RWPE2 (cell line): ENCODE data around the gene MYOC.
"Not testable (repeated sequence)": the region's sequence is repeated elsewhere in the genome, so short reads cannot be mapped to it uniquely, and the experiment has no call there.

Source experiments
- ATAC-seq: fragments of 200-7000 bp; cut with Tn5 transposase; 3 replicates; pipeline ENCODE4 v1.9.1; 2021; ENCODE audit warnings: low read depth
- DNase-seq: peaks from one replicate; pipeline ENCODE4 v3.0.0-alpha.2; 2020; ENCODE audit warnings: low spot score
- H3K27ac ChIP-seq: fragments of 450-650 bp; 2 replicates; pipeline ENCODE4 v1.5.1; 2017; ENCODE audit warnings: mild to moderate bottlenecking; ENCODE audit not compliant: poor library complexity, severe bottlenecking
- H3K27me3 ChIP-seq: fragments of 250-450 bp; sonication (Bioruptor Pico); 2 replicates; pipeline ENCODE4 v1.5.1; 2021; ENCODE audit warnings: mild to moderate bottlenecking, moderate library complexity; ENCODE audit not compliant: insufficient read depth, poor library complexity, severe bottlenecking
- H3K36me3 ChIP-seq: fragments of 250-450 bp; sonication (Bioruptor Pico); 2 replicates; pipeline ENCODE4 v1.5.1; 2020; ENCODE audit warnings: low read depth, mild to moderate bottlenecking, moderate library complexity
- H3K4me1 ChIP-seq: fragments of 250-450 bp; sonication (Bioruptor Pico); 2 replicates; pipeline ENCODE4 v1.5.1; 2021; ENCODE audit warnings: mild to moderate bottlenecking, moderate library complexity; ENCODE audit not compliant: insufficient read depth, poor library complexity, severe bottlenecking
- H3K4me3 ChIP-seq: fragments of 250-450 bp; sonication (Bioruptor Pico); 2 replicates; pipeline ENCODE4 v1.5.1; 2021; ENCODE audit warnings: mild to moderate bottlenecking, moderate library complexity; ENCODE audit not compliant: severe bottlenecking
- H3K9me3 ChIP-seq: fragments of 250-450 bp; sonication (Bioruptor Pico); 2 replicates; pipeline ENCODE4 v1.5.1; 2021; ENCODE audit warnings: mild to moderate bottlenecking, moderate library complexity; ENCODE audit not compliant: severe bottlenecking
- TF ChIP-seq, protein P1 (sequence below): fragments of 450-650 bp; IDR thresholded peaks from one replicate; pipeline ENCODE4 v1.5.1; 2017; ENCODE audit warnings: mild to moderate bottlenecking, moderate library complexity; ENCODE audit not compliant: poor library complexity, severe bottlenecking

MYOC gene

DNA sequence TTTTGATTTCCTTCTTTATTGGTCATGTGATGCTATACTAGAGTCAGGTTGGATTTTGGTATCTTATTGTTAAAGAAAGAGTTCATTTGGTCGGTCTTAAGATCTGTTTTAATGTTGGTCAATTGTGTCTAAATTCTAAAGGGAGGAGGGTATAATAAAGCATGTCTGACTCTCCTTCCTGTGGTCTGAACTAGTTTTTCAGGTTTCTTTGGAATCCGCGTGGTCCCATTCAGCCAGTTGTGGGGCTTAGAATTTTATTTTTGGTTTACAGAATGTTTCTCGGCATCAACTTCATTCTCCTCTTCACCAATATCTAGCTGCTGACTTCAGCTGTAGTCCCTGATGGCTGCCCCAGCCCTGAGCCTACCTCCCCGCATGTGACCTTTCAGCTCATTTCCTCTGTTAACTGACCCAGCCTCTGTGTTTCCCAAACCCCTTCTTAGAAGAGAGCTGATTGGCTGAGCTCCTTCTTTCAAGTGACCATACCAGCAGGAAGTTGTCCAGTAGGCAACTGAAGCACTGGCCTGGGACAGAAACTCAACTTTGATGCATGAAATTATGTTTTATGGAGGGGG, 8.7 kb upstream of the MYOC start:
- ATAC-seq = no peak
- H3K27me3 ChIP-seq = no peaks in the 10 kb centered on the region
- no peaks in the 10 kb centered on the region for H3K4me1 ChIP-seq
- no peaks in the 10 kb centered on the region for H3K9me3 ChIP-seq
- TF ChIP-seq, protein P1, sequence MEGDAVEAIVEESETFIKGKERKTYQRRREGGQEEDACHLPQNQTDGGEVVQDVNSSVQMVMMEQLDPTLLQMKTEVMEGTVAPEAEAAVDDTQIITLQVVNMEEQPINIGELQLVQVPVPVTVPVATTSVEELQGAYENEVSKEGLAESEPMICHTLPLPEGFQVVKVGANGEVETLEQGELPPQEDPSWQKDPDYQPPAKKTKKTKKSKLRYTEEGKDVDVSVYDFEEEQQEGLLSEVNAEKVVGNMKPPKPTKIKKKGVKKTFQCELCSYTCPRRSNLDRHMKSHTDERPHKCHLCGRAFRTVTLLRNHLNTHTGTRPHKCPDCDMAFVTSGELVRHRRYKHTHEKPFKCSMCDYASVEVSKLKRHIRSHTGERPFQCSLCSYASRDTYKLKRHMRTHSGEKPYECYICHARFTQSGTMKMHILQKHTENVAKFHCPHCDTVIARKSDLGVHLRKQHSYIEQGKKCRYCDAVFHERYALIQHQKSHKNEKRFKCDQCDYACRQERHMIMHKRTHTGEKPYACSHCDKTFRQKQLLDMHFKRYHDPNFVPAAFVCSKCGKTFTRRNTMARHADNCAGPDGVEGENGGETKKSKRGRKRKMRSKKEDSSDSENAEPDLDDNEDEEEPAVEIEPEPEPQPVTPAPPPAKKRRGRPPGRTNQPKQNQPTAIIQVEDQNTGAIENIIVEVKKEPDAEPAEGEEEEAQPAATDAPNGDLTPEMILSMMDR = no peak
- no peak for DNase-seq
- no peak overlapping the region for H3K4me3 ChIP-seq
- no peaks in the 10 kb centered on the region for H3K36me3 ChIP-seq
- no peak overlapping the region for H3K27ac ChIP-seq

DNA sequence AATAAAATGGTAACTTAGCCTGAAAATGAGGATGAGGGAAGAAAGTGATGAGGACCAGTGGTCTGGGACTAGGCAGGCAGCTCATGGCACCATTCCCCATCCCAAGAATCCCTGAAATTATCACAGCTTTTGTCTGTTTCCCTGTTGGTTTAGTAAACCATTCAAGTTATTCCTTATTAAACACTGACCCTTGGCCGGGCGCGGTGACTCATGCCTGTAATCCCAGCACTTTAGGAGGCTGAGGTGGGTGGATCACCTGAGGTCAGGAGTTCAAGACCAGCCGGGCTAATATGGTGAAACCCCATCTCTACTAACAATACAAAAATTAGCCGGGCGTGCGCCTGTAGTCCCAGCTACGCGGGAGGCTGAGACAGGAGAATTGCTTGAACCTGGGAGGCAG, 3.7 kb upstream of the MYOC start:
- H3K36me3 ChIP-seq, ATAC-seq, H3K4me3 ChIP-seq, H3K27ac ChIP-seq, DNase-seq, H3K27me3 ChIP-seq, H3K9me3 ChIP-seq, H3K4me1 ChIP-seq: not testable (repeated sequence)

DNA sequence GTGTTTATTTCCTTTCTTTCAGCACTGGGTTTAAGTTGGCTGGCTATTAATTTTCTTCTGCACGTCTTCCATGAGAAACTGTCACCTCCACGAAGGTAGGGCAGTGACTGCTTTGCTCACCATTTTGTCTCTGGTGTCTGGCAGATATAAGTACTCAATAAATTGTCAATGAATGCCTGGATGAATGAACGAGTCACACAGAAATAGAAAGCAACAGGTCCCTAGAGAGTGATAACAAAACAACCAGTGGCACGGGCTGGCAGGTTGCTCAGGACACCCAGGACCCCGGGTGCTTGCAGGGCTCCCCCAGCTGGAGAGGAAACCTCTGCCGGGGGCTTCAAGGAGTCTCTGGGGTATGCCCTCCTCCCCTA, 3.2 kb upstream of the MYOC start:
- H3K4me3 ChIP-seq = no peak overlapping the region
- H3K27ac ChIP-seq = no peak overlapping the region
- TF ChIP-seq, protein P1 = no peak
- H3K36me3 ChIP-seq = no peaks in the 10 kb centered on the region
- no peaks in the 10 kb centered on the region for H3K4me1 ChIP-seq
- DNase-seq (no peak), ATAC-seq (no peak)
- H3K9me3 ChIP-seq = no peaks in the 10 kb centered on the region
- H3K27me3 ChIP-seq = no peaks in the 10 kb centered on the region

DNA sequence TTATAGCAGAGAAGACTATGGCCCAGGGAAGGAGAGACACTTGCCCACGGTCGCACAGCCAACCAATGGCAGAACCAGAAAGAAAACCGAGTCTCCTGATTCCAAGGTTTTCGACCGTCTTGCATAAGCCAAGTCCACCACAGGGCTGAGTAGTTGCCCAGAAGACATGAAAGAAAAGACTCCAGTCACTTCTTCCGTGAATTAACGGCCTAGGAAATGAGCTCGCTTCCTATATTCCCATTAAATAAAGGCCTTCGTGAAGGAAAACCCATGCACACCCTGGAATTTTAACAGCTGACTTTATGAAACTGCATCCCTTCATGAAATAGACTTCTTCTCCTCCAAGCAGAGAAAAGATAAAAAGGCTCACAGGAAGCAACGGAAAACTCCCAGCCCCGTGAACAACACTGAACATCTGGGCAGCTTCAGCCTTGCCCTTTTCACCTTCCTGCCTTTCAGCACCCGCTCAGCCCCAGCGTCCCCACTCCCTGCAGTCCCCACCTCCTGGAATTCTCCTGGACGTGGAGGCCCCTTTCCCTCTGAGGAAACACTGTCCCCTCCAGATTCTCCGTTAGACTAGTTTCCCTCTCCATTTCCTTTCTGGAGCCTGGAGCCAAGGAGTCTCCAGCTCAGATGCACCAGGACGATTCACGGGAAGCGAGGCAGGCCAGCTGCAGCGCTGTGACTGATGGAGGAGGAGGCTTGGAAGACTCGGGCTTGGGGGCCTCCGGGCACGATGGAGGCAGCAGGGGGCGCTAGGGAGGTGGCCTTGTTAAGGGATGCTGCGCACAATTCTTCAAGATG, 2.7 kb upstream of the MYOC start:
- no peaks in the 10 kb centered on the region for H3K36me3 ChIP-seq
- no peaks in the 10 kb centered on the region for H3K9me3 ChIP-seq
- DNase-seq = no peak
- H3K4me3 ChIP-seq = no peak overlapping the region
- ATAC-seq = no peak
- TF ChIP-seq, protein P1 = peak; percentile 27
- no peak overlapping the region for H3K27ac ChIP-seq
- H3K27me3 ChIP-seq = no peaks in the 10 kb centered on the region
- no peaks in the 10 kb centered on the region for H3K4me1 ChIP-seq

DNA sequence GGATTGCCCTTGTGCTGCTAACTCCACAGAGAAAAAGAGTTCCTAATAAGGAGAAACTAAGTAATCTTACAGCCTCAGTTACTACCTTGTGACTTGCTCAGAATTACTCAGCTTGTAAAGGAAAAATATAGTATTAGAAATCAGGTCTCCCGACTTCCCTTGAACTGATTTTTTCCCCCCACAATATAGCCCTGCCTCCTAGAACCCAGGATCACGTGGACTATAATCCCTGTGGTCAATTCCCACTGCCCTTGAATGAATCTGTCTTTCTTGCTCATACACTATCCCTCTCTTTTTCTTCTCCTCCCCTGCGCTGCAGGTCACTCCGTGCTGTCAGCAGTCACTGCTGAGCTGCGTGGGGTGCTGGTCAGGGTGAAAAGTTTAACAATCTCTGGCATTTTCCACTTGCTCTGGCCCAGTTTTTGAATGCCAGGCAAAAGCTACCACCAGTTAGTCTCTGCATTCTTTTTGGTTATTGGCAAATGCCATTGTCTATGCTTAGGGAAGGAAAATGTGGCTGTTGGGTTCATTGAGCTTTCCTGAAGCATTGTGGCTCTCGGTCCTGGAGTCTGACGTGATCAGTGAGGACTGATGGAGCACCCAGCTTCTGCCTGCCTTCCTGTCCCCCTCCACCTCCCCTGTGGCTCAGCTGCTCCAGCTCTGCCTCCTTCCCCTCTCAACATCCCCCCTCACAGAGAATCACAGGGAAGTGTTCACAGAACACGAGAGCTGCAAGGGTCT, 1.9 kb upstream of the MYOC start:
- H3K9me3 ChIP-seq = no peaks in the 10 kb centered on the region
- TF ChIP-seq, protein P1 = no peak
- H3K4me1 ChIP-seq = no peaks in the 10 kb centered on the region
- H3K36me3 ChIP-seq = no peaks in the 10 kb centered on the region
- no peaks in the 10 kb centered on the region for H3K27me3 ChIP-seq
- no peak for ATAC-seq
- H3K4me3 ChIP-seq = no peak overlapping the region
- DNase-seq = no peak
- no peak overlapping the region for H3K27ac ChIP-seq
